ENCODE data around the gene UTP20. TPM values are rescaled to one million over a fixed set of nuclear protein-coding genes. Genes with fewer than 3 reads are reported as not detected.

The UTP20 gene
- polyA plus RNA-seq, 1 of the 3 experiments (the other 2 are of a cell fraction) = 5.7 TPM

- Histone ChIP-seq H3K79me2 (ENCODE audit: insufficient read depth) (no peaks in the 10 kb centered on the region), H3K9me2 (no peaks in the 10 kb centered on the region), H3K36me3 (replicated peaks in 1 of 2; ENCODE audit: control insufficient read depth in 1 of 2, insufficient read depth in 2 of 2, low read length in 1 of 2) (peaks cover 43 to 68% of the 10 kb centered on the region in 2 experiments), H3K4me1 (ENCODE audit: control insufficient read depth in 1 of 2, insufficient read depth in 2 of 2, low read depth in 1 of 2, low read length in 1 of 2) (no peaks in the 10 kb centered on the region), H4K20me1 (ENCODE audit: insufficient read depth) (no peaks in the 10 kb centered on the region), H3K9ac (no peak overlapping the region), H3F3A (replicated peaks; ENCODE audit: insufficient read depth) (no peaks in the 10 kb centered on the region), H3K27ac (ENCODE audit: low read depth in 2 of 2, low read length in 1 of 2) (no peak overlapping the region), H3K4me3 (ENCODE audit: low read depth in 2 of 2, low read length in 1 of 2) (no peak overlapping the region), H3K9me3 (no peaks in the 10 kb centered on the region), H3K27me3 (ENCODE audit: insufficient read depth) (no peaks in the 10 kb centered on the region), H2AFZ (ENCODE audit: low read depth) (no peak overlapping the region), H3K4me2 (no peak overlapping the region)
- TF ChIP-seq RAD21 (IDR thresholded peaks at IDR 0.05; ENCODE audit: low read length) = no peak
- TF ChIP-seq MEF2A (IDR thresholded peaks at IDR 0.05; ENCODE audit: borderline replicate concordance, low read depth) = no peak
- TF ChIP-seq GATA2 (CRISPR knock-in tag; IDR thresholded peaks at IDR 0.05) = no peak
- no peak for TF ChIP-seq RCOR1 (IDR thresholded peaks at IDR 0.05; ENCODE audit: low read length)
- no peak for TF ChIP-seq TCF12 (IDR thresholded peaks at IDR 0.05)
- TF ChIP-seq CHD2 (IDR thresholded peaks at IDR 0.05; ENCODE audit: low read length, partially characterized antibody) = no peak
- WGBS (ENCODE audit: low lambda C conversion rate) = 95% methylated on average over 2 of the region's 2 CpGs
- DNase-seq = no peak
- ChIA-PET CTCF (no interaction called here), POLR2A (no interaction called here)
Observed at GRCh38 chr12:101305226-101305779, 25.4 kb downstream of the UTP20 start.

- no peak for TF ChIP-seq POLR2AphosphoS5 (IDR thresholded peaks at IDR 0.05; ENCODE audit: low read depth, low read length)
- TF ChIP-seq CTCF (IDR thresholded peaks at IDR 0.05) = no peak
- TF ChIP-seq FOXM1 (IDR thresholded peaks at IDR 0.05; ENCODE audit: low read depth) = no peak
- TF ChIP-seq IRF3 (IDR thresholded peaks at IDR 0.05; ENCODE audit: low read depth, low read length) = no peak
- no peak for TF ChIP-seq USF2 (IDR thresholded peaks at IDR 0.05; ENCODE audit: borderline replicate concordance, low read depth, low read length)
- TF ChIP-seq RAD21 (IDR thresholded peaks at IDR 0.05; ENCODE audit: low read length) = no peak
- no peak for TF ChIP-seq TAF1 (IDR thresholded peaks at IDR 0.05; ENCODE audit: borderline replicate concordance, low read depth, low read length)
- no peak for TF ChIP-seq NRF1 (IDR thresholded peaks at IDR 0.05; ENCODE audit: low read depth, low read length)
- no peak for TF ChIP-seq GATA2 (CRISPR knock-in tag; IDR thresholded peaks at IDR 0.05)
- no peak overlapping the region for H3K4me2 ChIP-seq
- ChIA-PET CTCF (no interaction called here), POLR2A (no interaction called here)
- H3F3A ChIP-seq (replicated peaks; ENCODE audit: insufficient read depth) = no peaks in the 10 kb centered on the region
- no peaks in the 10 kb centered on the region for H3K79me2 ChIP-seq (ENCODE audit: insufficient read depth)
- H3K9me3 ChIP-seq = no peaks in the 10 kb centered on the region
- no peak overlapping the region for H2AFZ ChIP-seq (ENCODE audit: low read depth)
- H3K36me3 ChIP-seq (replicated peaks in 1 of 2; ENCODE audit: control insufficient read depth in 1 of 2, insufficient read depth in 2 of 2, low read length in 1 of 2) = peaks cover 42 to 66% of the 10 kb centered on the region in 2 experiments
- H3K9me2 ChIP-seq = no peaks in the 10 kb centered on the region
- H3K27me3 ChIP-seq (ENCODE audit: insufficient read depth) = no peaks in the 10 kb centered on the region
- no peaks in the 10 kb centered on the region for H4K20me1 ChIP-seq (ENCODE audit: insufficient read depth)
- no peak overlapping the region for H3K27ac ChIP-seq (ENCODE audit: low read depth in 2 of 2, low read length in 1 of 2)
- 83% methylated on average over 2 of the region's 2 CpGs for WGBS (ENCODE audit: low lambda C conversion rate)
- no peak for DNase-seq
- no peak overlapping the region for H3K9ac ChIP-seq
- no peak overlapping the region for H3K4me3 ChIP-seq (ENCODE audit: low read depth in 2 of 2, low read length in 1 of 2)
- no peaks in the 10 kb centered on the region for H3K4me1 ChIP-seq (ENCODE audit: control insufficient read depth in 1 of 2, insufficient read depth in 2 of 2, low read depth in 1 of 2, low read length in 1 of 2)
Observed at GRCh38 chr12:101305794-101306193, 25.9 kb downstream of the UTP20 start.

All from SK-N-SH (cell line).